Loucy (cell line): ENCODE data around the gene EFCAB14.

Experiments
- H2AFZ ChIP-seq: fragments of 200-600 bp; sonication (generic); 2 replicates; pipeline ENCODE4 v1.6.0; 2016; ENCODE audit warnings: antibody characterized with exemption, mild to moderate bottlenecking, low read length, moderate library complexity
- H3F3A ChIP-seq: fragments of 200-600 bp; 2 replicates; pipeline ENCODE4 v1.6.0; 2016; ENCODE audit warnings: antibody characterized with exemption, low read depth, mild to moderate bottlenecking
- H3K27me3 ChIP-seq: fragments of 200-600 bp; sonication (generic); 2 replicates; pipeline ENCODE4 v1.6.1; 2014; ENCODE audit warnings: low read length, mild to moderate bottlenecking; ENCODE audit not compliant: insufficient read depth, poor library complexity, severe bottlenecking
- H3K36me3 ChIP-seq: fragments of 200-600 bp; sonication (generic); 2 replicates; pipeline ENCODE4 v1.6.1; 2016; ENCODE audit warnings: low read length; ENCODE audit not compliant: insufficient read depth
- H3K4me1 ChIP-seq: fragments of 200-600 bp; sonication (generic); 2 replicates; pipeline ENCODE4 v1.5.1; 2014; ENCODE audit warnings: low read length, mild to moderate bottlenecking; ENCODE audit not compliant: insufficient read depth, poor library complexity, severe bottlenecking
- H3K4me2 ChIP-seq: fragments of 200-600 bp; sonication (generic); 2 replicates; pipeline ENCODE4 v1.6.0; 2014; ENCODE audit warnings: antibody characterized with exemption, low read length, low read depth, mild to moderate bottlenecking; ENCODE audit not compliant: poor library complexity, severe bottlenecking
- H3K4me3 ChIP-seq: fragments of 200-600 bp; sonication (generic); 2 replicates; pipeline ENCODE4 v1.5.1; 2014; ENCODE audit warnings: low read length, mild to moderate bottlenecking, mixed read lengths; ENCODE audit not compliant: poor library complexity, severe bottlenecking
- H3K79me2 ChIP-seq: fragments of 200-600 bp; sonication (generic); 2 replicates; pipeline ENCODE4 v1.6.1; 2014; ENCODE audit warnings: low read length; ENCODE audit not compliant: insufficient read depth
- H3K9ac ChIP-seq: fragments of 200-600 bp; sonication (generic); 2 replicates; pipeline ENCODE4 v1.6.0; 2014; ENCODE audit warnings: mild to moderate bottlenecking, low read depth, low read length, moderate library complexity; ENCODE audit not compliant: poor library complexity, severe bottlenecking
- H3K9me2 ChIP-seq: fragments of 200-600 bp; sonication (generic); replicated peaks from 2 replicates; pipeline ENCODE4 v1.6.1; 2016; ENCODE audit warnings: low read depth, low read length, mixed read lengths
- H3K9me3 ChIP-seq: fragments of 200-600 bp; sonication (generic); 2 replicates; pipeline ENCODE4 v1.6.1; 2014; ENCODE audit warnings: mild to moderate bottlenecking, antibody characterized with exemption, low read length, low read depth; ENCODE audit not compliant: insufficient read depth
- H4K20me1 ChIP-seq: fragments of 200-600 bp; sonication (generic); 2 replicates; pipeline ENCODE4 v1.6.0; 2014; ENCODE audit warnings: antibody characterized with exemption, low read length, mild to moderate bottlenecking; ENCODE audit not compliant: insufficient read depth, poor library complexity, severe bottlenecking
- EZH2phosphoT487 ChIP-seq: fragments of 200-600 bp; IDR thresholded peaks from 2 replicates; pipeline ENCODE4 v1.6.1; 2018; ENCODE audit warnings: antibody characterized with exemption, mild to moderate bottlenecking, moderate library complexity, borderline replicate concordance
- TF ChIP-seq, protein P1 (sequence below): fragments of 200-600 bp; sonication (generic); conservative IDR thresholded peaks from 2 replicates; pipeline ENCODE4 v1.5.1; 2014; ENCODE audit warnings: mild to moderate bottlenecking, antibody characterized with exemption, low read length

The EFCAB14 gene

GRCh38 chr1:46673749-46674182 lies 45.1 kb downstream of the EFCAB14 start:
- Histone ChIP-seq H3F3A (no peaks in the 10 kb centered on the region), H3K4me2 (no peak overlapping the region), H3K27me3 (no peaks in the 10 kb centered on the region), H3K4me3 (no peak overlapping the region), H3K9me2 (no peaks in the 10 kb centered on the region), H3K4me1 (peaks cover 16% of the 10 kb centered on the region), H3K9ac (no peak overlapping the region), H3K79me2 (no peaks in the 10 kb centered on the region), H3K36me3 (peaks cover 44% of the 10 kb centered on the region), H4K20me1 (no peaks in the 10 kb centered on the region), H2AFZ (no peak overlapping the region), H3K9me3 (no peaks in the 10 kb centered on the region)
- TF ChIP-seq EZH2phosphoT487: no peak
- TF ChIP-seq, protein P1, sequence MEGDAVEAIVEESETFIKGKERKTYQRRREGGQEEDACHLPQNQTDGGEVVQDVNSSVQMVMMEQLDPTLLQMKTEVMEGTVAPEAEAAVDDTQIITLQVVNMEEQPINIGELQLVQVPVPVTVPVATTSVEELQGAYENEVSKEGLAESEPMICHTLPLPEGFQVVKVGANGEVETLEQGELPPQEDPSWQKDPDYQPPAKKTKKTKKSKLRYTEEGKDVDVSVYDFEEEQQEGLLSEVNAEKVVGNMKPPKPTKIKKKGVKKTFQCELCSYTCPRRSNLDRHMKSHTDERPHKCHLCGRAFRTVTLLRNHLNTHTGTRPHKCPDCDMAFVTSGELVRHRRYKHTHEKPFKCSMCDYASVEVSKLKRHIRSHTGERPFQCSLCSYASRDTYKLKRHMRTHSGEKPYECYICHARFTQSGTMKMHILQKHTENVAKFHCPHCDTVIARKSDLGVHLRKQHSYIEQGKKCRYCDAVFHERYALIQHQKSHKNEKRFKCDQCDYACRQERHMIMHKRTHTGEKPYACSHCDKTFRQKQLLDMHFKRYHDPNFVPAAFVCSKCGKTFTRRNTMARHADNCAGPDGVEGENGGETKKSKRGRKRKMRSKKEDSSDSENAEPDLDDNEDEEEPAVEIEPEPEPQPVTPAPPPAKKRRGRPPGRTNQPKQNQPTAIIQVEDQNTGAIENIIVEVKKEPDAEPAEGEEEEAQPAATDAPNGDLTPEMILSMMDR: no peak

GRCh38 chr1:46672696-46673095 lies 46.2 kb downstream of the EFCAB14 start:
- no peaks in the 10 kb centered on the region for H3F3A ChIP-seq
- no peaks in the 10 kb centered on the region for H3K9me3 ChIP-seq
- TF ChIP-seq, protein P1: no peak
- TF ChIP-seq EZH2phosphoT487: no peak
- no peak overlapping the region for H3K9ac ChIP-seq
- H4K20me1 ChIP-seq: no peaks in the 10 kb centered on the region
- no peaks in the 10 kb centered on the region for H3K9me2 ChIP-seq
- no peak overlapping the region for H3K4me2 ChIP-seq
- no peaks in the 10 kb centered on the region for H3K79me2 ChIP-seq
- H3K36me3 ChIP-seq: peaks cover 36% of the 10 kb centered on the region
- H3K27me3 ChIP-seq: no peaks in the 10 kb centered on the region
- peaks cover 16% of the 10 kb centered on the region for H3K4me1 ChIP-seq
- H2AFZ ChIP-seq: no peak overlapping the region
- no peak overlapping the region for H3K4me3 ChIP-seq

GRCh38 chr1:46671554-46671953 lies 47.4 kb downstream of the EFCAB14 start, which contains the start of gene TEX38:
Gene TEX38, plus strand, starts transcription at chr1:46671854. Its CDS starts 81 bp downstream, at chr1:46671935.
- no peak for TF ChIP-seq EZH2phosphoT487
- TF ChIP-seq, protein P1: no peak
- no peak within 1 kb of the TSS for H3K4me3 ChIP-seq
- H3K36me3 ChIP-seq: peaks cover 24% of the 10 kb centered on the region
- H4K20me1 ChIP-seq: no peaks in the 10 kb centered on the region
- H2AFZ ChIP-seq: no peak within 1 kb of the TSS
- no peaks in the 10 kb centered on the region for H3K27me3 ChIP-seq
- no peaks in the 10 kb centered on the region for H3F3A ChIP-seq
- H3K9ac ChIP-seq: no peak within 1 kb of the TSS
- H3K4me2 ChIP-seq: no peak within 1 kb of the TSS
- H3K9me2 ChIP-seq: no peaks in the 10 kb centered on the region
- H3K9me3 ChIP-seq: no peaks in the 10 kb centered on the region
- peaks cover 10% of the 10 kb centered on the region for H3K4me1 ChIP-seq
- no peaks in the 10 kb centered on the region for H3K79me2 ChIP-seq
